Brain microvascular endothelial cell (primary cell): ENCODE results near the gene SNX17.
"Not testable (repeated sequence)": the region's sequence is repeated elsewhere in the genome, so short reads cannot be mapped to it uniquely, and the experiment has no call there.

ENCODE experiments used
- DNase-seq: peaks from one replicate; pipeline ENCODE4 v3.0.0-alpha.2; 2020
- H3K27ac ChIP-seq: fragments of 250-450 bp; sonication (Bioruptor Pico); 2 replicates; pipeline ENCODE4 v1.5.1; 2020; ENCODE audit warnings: mild to moderate bottlenecking, moderate library complexity
- H3K27me3 ChIP-seq: fragments of 250-450 bp; sonication (Bioruptor Pico); replicated peaks from 2 replicates; pipeline ENCODE4 v1.5.1; 2020; ENCODE audit warnings: mild to moderate bottlenecking
- H3K36me3 ChIP-seq: fragments of 250-450 bp; sonication (Bioruptor Pico); replicated peaks from 2 replicates; pipeline ENCODE4 v1.5.1; 2020; ENCODE audit warnings: mild to moderate bottlenecking
- H3K4me3 ChIP-seq: 2 replicates; pipeline ENCODE4 v1.5.1; 2011; ENCODE audit warnings: low read depth, mild to moderate bottlenecking, control low read depth, low read length, moderate library complexity
- in situ Hi-C: cut with HindIII; loops from 2 replicates; pipeline ENCODE4 v1.10.0; 2017; ENCODE audit warnings: low sequenced_read_pairs, low pct_ligation_motif_present
- TF ChIP-seq, protein P1 (sequence below): IDR thresholded peaks from 2 replicates; pipeline ENCODE4 v1.5.1; 2011; ENCODE audit warnings: low read depth, mild to moderate bottlenecking, moderate library complexity, low read length, control low read depth, inconsistent platforms; ENCODE audit errors: missing control alignments

The SNX17 gene

DNA sequence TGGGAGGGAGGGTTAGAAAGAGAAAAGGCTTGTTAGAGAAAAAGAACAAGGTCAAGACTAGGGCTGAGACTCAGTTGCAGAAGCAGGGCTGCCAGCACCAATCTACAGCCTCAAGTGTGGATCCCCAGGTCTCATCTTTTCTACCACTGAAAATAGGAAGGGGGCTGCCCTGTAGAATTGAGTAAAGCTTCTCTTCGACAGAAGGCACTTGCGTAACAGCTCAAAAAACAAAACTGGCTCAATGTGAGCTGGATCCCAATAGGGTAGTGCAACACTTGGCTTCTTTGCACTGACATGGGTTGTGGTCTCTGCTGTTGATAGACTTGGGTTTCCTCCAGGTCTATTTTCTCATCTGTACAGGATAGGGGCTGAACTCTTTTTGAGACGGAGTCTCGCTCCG, 45.7 kb upstream of the SNX17 start:
- TF ChIP-seq, protein P1, sequence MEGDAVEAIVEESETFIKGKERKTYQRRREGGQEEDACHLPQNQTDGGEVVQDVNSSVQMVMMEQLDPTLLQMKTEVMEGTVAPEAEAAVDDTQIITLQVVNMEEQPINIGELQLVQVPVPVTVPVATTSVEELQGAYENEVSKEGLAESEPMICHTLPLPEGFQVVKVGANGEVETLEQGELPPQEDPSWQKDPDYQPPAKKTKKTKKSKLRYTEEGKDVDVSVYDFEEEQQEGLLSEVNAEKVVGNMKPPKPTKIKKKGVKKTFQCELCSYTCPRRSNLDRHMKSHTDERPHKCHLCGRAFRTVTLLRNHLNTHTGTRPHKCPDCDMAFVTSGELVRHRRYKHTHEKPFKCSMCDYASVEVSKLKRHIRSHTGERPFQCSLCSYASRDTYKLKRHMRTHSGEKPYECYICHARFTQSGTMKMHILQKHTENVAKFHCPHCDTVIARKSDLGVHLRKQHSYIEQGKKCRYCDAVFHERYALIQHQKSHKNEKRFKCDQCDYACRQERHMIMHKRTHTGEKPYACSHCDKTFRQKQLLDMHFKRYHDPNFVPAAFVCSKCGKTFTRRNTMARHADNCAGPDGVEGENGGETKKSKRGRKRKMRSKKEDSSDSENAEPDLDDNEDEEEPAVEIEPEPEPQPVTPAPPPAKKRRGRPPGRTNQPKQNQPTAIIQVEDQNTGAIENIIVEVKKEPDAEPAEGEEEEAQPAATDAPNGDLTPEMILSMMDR: no peak
- Histone ChIP-seq H3K27ac (no peak overlapping the region), H3K27me3 (no peaks in the 10 kb centered on the region), H3K36me3 (peaks cover 33% of the 10 kb centered on the region), H3K4me3 (no peak overlapping the region)
- no peak for DNase-seq
- in situ Hi-C loops: no loop called here

DNA sequence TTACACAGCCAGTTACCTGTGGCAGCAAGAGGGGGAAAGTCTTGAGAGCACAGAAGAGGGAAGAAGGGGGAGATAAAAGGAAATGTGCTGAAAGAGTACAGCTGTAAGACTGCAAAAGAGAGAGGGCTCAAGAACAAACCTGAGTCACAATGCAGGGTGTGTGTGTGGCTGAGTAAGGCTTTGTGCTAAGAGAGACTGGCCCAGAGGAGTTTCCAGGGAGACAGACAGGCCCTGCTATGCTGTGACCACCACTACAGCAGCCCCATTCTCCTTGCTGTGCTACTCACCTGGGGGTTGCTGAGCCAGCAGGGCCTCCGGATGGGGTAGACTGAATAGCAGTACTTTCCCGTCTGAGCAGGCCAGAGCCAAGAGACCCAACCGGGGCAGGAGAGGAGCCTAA, 35.1 kb upstream of the SNX17 start:
- Histone ChIP-seq H3K4me3 (no peak overlapping the region), H3K27me3 (no peaks in the 10 kb centered on the region), H3K36me3 (peaks cover 55% of the 10 kb centered on the region), H3K27ac (no peak overlapping the region)
- in situ Hi-C loops: no loop called here
- TF ChIP-seq, protein P1: no peak
- DNase-seq: no peak

DNA sequence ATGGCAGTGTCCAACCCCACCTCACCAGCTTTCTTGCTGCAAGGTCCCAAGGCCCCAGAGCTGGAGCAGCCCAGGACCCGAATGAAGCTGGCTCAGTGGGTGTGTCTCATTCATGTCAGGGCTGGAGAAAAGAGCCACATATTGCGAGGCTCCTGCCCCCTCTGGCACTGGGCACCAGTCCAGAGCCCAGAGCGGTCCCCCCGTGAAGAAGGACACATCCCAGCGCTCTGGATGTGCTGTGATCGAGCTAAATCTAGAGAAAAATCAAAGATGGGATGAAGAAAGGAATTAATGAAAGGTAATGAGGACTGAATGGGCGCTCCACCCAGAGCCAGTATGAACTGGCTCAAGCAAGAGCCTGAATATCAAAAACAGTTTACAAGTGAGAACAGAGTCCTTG, 34.2 kb upstream of the SNX17 start:
- no peak for DNase-seq
- Histone ChIP-seq H3K4me3 (no peak overlapping the region), H3K27ac (no peak overlapping the region), H3K36me3 (peaks cover 55% of the 10 kb centered on the region), H3K27me3 (no peaks in the 10 kb centered on the region)
- TF ChIP-seq, protein P1: no peak
- in situ Hi-C loops: no loop called here

DNA sequence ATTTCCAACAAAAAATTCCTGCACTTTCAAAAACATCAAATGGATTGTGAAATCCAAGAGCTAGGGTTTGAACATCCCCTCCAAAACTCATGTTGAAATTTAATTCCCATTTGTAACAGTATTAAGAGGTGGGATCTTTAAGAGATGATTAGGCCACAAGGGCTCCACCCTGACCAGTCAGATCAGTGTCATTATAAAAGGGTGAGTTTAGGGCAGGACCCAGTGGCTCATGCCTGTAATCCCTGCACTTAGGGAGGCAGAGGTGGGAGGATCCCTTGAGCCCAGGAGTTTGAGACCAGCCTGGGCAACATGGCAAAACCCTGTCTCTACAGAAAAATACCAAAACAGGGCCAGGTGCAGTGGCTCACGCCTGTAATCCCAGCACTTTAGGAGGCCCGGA, 22.8 kb upstream of the SNX17 start:
- TF ChIP-seq, protein P1: no peak
- no peaks in the 10 kb centered on the region for H3K27me3 ChIP-seq
- no peak overlapping the region for H3K4me3 ChIP-seq
- H3K36me3 ChIP-seq: peaks cover 3% of the 10 kb centered on the region
- no peak for DNase-seq
- in situ Hi-C loops: no loop called here
- no peak overlapping the region for H3K27ac ChIP-seq

DNA sequence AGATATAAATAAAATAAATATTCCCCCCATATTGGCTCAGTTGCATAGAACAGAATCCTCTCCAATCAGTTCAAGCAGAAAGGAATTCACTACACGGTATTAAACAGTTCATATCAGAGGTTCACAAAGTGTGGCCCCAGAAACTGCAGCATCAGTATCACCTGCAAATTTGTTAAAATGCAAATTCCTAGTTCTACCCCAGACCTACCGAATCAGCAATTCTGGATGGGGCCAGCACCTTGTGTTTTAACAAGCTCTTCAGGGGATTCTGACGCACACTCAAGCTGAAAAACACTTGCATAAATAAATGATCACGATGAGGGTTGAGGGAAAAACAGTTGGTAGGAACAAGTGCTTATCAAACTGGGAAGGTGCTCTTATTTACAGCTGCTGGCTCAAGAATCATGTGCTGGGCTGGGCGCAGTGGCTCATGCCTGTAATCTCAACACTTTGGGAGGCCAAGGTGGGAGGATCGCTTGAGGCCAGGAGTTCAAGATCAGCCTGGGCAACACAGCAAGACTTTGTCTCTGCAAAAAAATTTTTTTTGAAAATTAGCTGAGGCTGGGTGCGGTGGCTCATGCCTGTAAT, 20.2 kb upstream of the SNX17 start:
- no peak for DNase-seq
- Histone ChIP-seq H3K27me3 (no peaks in the 10 kb centered on the region), H3K36me3 (no peaks in the 10 kb centered on the region), H3K4me3 (no peak overlapping the region), H3K27ac (no peak overlapping the region)
- TF ChIP-seq, protein P1: no peak
- in situ Hi-C loops: no loop called here

DNA sequence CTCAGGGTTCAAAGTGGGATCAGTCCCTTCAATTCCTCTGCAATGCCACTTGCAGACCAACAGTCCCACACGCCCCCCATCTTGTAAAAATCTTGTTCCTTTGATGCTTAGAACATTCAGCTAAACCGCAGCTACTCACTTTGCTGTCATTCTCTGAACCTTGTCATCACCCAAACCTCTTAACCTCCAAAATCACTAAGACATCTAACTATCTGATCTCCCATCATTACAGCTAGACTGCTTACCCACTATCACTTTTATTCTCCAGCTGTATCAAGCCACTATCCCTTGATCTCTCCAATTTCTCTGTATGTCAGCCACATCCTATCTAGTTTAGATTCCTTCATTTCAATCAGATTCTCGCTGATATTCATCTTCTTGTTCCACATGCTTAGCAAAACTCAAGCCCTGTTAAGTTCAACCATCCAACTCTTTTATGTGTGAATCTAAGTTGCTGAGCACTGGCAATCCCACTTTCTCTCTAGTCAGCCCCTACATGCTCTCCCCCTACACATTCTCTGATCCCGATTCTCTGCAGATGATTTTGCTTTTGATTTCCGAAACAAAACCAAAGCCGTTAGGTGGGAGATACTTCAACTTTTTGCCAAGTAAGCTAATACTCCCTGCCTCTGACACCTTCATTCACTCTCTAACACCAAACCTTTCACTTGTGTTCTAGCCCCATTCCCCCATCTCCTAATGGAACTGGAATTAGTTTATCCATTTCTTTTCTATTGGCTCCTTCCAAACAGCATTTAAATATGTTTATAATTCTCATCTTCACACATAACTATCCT, 18.4 kb upstream of the SNX17 start:
- in situ Hi-C loops: no loop called here
- no peaks in the 10 kb centered on the region for H3K36me3 ChIP-seq
- H3K27ac ChIP-seq: no peak overlapping the region
- no peak for DNase-seq
- TF ChIP-seq, protein P1: no peak
- H3K4me3 ChIP-seq: no peak overlapping the region
- no peaks in the 10 kb centered on the region for H3K27me3 ChIP-seq

DNA sequence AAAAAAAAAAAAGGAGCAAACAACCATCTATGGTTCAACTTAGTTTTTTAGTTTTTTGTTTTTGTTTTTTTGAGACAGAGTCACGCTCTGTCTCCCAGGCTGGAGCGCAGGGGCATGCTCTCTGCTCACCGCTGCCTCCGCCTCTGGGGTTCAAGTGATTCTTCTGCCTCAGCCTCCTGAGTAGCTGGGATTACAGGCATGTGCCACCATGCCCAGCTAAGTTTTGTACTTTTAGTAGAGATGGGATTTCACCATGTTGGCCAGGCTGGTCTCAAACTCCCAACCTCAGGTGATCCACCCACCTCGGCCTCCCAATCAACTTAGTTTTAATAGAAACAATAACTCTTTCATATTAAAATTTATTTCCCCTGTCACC, 17.0 kb upstream of the SNX17 start:
- in situ Hi-C loops, H3K36me3 ChIP-seq, DNase-seq, H3K4me3 ChIP-seq, H3K27me3 ChIP-seq, H3K27ac ChIP-seq: not testable (repeated sequence)
